ENCODE data around the gene RASA3.

DNA sequence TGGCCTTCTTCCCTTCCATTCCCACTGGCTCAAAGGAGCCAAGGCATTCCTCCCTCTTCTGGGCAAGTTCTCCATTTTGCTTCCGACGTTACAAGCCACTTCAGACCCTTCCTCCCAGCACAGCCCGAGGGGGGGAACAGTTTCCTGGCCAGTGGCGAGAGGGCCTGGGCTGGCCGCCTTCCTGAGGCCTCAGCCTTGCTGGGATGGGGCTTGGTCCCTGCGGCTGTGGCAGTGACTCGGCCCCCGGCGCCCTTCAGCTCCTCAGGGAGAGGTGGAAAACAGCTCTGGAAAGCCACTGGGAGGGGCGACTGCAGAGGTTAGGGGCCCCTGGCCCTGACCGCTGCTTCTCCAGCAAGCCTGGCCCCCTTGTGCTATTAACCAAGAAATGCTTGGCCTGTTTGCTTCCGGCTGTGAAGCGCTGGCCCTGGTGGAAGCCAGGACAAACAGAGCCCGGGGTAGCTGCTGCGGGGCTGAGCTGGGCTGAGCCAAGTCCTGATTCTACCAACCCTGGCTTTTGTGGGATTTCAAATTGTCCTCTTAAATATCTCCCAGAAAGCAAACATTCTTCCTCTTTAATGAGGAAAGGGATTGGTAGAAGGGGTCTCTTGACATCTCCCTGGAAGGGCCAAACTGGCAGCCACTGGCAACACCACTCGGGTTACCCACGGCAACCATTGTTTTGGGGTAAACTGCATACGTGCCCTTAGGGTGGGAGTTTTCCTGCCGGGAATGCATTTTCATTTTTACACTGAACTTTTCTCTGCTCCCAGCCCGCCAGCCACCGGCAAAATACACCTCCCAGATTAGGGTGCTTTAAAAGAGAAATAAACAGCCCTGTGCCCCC, 197.2 kb downstream of the RASA3 start:
- no peak for TF ChIP-seq CTCF (IDR thresholded peaks at IDR 0.05)
- TF ChIP-seq POLR2AphosphoS5 (IDR thresholded peaks at IDR 0.05): no peak
- TF ChIP-seq EP300 (IDR thresholded peaks at IDR 0.05): no peak
- TF ChIP-seq POLR2A (IDR thresholded peaks at IDR 0.05): no peak

Data from gastroesophageal sphincter (tissue), 3 donors.